Stomach smooth muscle (tissue), 2 donors: ENCODE measurements around the gene AANAT.

Source experiments
- H3K27ac ChIP-seq: one replicate; pipeline ENCODE4 v1.7.0; 2013; ENCODE audit warnings: mild to moderate bottlenecking, low read length, inconsistent platforms
- H3K27me3 ChIP-seq, 2 donors: one replicate each; pipeline ENCODE4 v1.7.0; 2013; ENCODE audit warnings: low read length in 2 of 2; ENCODE audit not compliant: insufficient read depth in 2 of 2, control insufficient read depth in 1 of 2
- H3K36me3 ChIP-seq, 2 donors: one replicate each; pipeline ENCODE4 v1.7.0; 2013; ENCODE audit warnings: low read length in 2 of 2; ENCODE audit not compliant: control insufficient read depth in 2 of 2, insufficient read depth in 2 of 2
- H3K4me1 ChIP-seq: one replicate; pipeline ENCODE4 v1.7.0; 2013; ENCODE audit warnings: low read length; ENCODE audit not compliant: control insufficient read depth, insufficient read depth
- H3K4me3 ChIP-seq, 2 donors: one replicate each; pipeline ENCODE4 v1.7.0; 2013; ENCODE audit warnings: low read length in 2 of 2
- H3K9ac ChIP-seq, 2 donors: one replicate each; pipeline ENCODE4 v1.7.0; 2013; ENCODE audit warnings: low read length in 2 of 2, mild to moderate bottlenecking in 1 of 2
- H3K9me3 ChIP-seq, 2 donors: one replicate each; pipeline ENCODE4 v1.7.0; 2013; ENCODE audit warnings: low read length in 2 of 2; ENCODE audit not compliant: control insufficient read depth in 2 of 2
- donor health status: healthy.
- donor health status: Pancreatic carcinoma.

The AANAT gene

DNA sequence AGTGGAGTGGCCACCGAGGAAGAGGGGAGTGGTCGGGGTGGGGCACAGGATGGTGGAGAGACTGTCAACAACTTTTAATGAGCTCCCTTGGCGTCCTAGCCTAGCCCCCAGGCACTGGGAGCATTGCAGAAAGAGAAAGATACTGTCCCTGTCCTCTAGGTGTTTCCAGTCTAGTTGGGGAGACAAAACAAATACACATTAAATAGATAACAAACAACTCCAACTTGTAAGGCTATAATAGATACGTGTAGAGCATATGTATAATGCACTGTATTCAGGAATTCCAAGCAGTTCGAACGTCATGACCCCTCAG, 14.0 kb upstream of the AANAT start:
- Histone ChIP-seq H3K4me3 (peak overlapping the region in 1 of 2 donors; percentile 29), H3K27me3 (no peaks in the 10 kb centered on the region), H3K4me1 (peaks cover 12% of the 10 kb centered on the region), H3K27ac (no peak overlapping the region), H3K9me3 (no peaks in the 10 kb centered on the region), H3K36me3 (no peaks in the 10 kb centered on the region), H3K9ac (no peak overlapping the region)

GRCh38 chr17:76458580-76459490, 8.6 kb upstream of the AANAT start:
- Histone ChIP-seq H3K36me3 (no peaks in the 10 kb centered on the region), H3K27ac (no peak overlapping the region), H3K9me3 (no peaks in the 10 kb centered on the region), H3K4me3 (no peak overlapping the region), H3K4me1 (no peaks in the 10 kb centered on the region), H3K27me3 (peaks cover 0 to 2% of the 10 kb centered on the region in 2 donors), H3K9ac (no peak overlapping the region)

GRCh38 chr17:76459674-76460073, 7.7 kb upstream of the AANAT start:
- H3K9me3 ChIP-seq = no peaks in the 10 kb centered on the region
- H3K9ac ChIP-seq = no peak overlapping the region
- H3K4me3 ChIP-seq = no peak overlapping the region
- no peaks in the 10 kb centered on the region for H3K36me3 ChIP-seq
- H3K4me1 ChIP-seq = no peaks in the 10 kb centered on the region
- H3K27ac ChIP-seq = no peak overlapping the region
- peaks cover 0 to 2% of the 10 kb centered on the region in 2 donors for H3K27me3 ChIP-seq

DNA sequence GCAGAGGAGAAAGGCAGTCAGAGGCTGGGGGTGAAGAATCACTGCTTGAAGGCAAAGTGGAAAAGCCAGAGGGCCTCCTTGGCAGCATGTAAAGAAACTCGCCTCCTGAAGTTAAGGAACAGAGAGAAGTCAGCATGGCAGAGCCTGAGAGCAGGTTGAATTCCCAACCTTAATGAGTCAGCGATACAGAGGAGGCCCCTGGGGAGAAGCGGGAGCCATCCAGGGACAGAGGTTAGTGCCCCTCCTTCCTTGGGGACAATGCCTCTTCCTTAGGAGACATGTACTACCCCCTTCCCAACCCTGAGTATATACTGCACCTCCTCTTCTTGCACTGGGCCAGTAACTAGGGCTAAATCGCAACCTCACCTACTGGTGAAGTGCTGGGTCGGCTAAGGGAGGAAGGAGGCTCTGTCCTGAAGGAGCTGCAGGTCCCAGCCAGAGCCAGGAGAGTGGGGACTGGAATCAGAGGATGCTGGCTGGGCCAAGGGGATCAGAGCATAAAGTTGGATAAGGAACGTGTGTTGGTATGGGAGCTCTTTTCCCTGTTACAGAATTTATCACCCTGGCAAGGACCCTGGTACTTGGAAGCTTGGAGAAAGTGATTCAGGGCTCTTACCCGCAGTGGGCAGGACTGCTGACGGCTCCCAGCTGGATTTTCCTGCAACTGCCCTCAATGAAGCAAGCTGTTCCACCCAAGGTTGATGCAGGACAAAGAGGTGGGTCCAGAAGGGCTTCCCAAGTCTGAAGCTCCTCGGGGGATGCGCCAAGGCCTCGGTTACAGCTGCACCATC, 5.4 kb upstream of the AANAT start:
- Histone ChIP-seq H3K4me3 (no peak overlapping the region), H3K9me3 (no peaks in the 10 kb centered on the region), H3K27me3 (peaks cover 0 to 2% of the 10 kb centered on the region in 2 donors), H3K36me3 (no peaks in the 10 kb centered on the region), H3K27ac (no peak overlapping the region), H3K4me1 (no peaks in the 10 kb centered on the region), H3K9ac (no peak overlapping the region)

DNA sequence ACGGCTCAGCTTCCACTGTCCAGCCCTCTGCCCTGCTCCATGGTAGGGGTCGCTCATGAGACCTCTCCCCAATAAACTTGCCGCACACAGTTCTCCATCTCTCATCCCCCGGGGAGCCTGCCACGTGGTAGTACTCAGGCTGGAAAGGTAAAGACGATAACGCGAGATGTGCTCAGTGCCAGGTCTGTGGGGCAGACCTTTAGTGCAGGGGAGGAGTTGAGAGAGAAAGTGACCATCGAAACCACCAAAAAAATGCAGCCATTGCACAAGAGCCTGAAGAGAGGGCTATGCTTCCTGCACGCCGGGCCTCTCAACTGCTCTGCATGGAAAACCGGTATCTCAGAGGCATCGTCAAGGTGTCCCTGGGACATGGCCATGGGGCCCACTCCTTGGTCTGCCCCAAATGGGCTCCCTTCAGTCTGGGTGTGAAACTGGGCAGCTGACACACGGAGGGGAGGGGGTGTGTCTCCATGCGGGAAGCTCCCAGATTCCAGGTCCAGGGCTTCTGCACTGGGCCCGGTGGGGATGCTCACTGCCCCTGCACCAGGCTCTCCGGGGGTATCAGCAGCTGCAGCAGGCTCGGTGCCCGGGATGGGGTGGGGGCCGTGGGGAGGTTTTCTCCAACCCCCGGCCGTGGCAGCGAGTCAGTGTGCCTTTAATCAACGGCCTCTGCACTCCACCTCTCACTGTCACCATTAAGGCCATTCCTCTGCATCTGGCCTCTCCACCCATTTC, 4.7 kb upstream of the AANAT start:
- Histone ChIP-seq H3K9me3 (no peaks in the 10 kb centered on the region), H3K4me1 (no peaks in the 10 kb centered on the region), H3K4me3 (no peak overlapping the region), H3K27ac (no peak overlapping the region), H3K9ac (no peak overlapping the region), H3K36me3 (no peaks in the 10 kb centered on the region), H3K27me3 (peaks cover 0 to 2% of the 10 kb centered on the region in 2 donors)

DNA sequence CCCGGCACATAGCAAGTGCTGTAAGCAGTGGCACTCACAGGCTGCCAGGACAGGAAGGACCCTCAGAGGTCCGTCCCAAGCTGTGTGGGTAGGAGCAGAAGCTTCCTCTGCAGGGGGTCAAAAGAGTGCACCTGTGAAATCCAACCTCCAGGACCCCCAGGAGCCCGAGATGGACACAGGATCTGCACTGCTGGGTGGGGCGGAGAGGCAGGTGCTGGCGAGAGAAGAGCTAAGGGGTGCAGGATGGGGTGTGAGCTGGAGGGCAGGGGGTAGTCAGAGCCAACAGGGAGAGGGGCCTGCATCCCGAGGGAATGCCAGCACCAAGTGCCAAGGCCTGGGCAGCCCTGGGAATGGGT, 650 bp upstream of the AANAT start:
- no peaks in the 10 kb centered on the region for H3K27me3 ChIP-seq
- H3K36me3 ChIP-seq = no peaks in the 10 kb centered on the region
- no peak overlapping the region for H3K4me3 ChIP-seq
- H3K9ac ChIP-seq = no peak overlapping the region
- no peaks in the 10 kb centered on the region for H3K9me3 ChIP-seq
- no peaks in the 10 kb centered on the region for H3K4me1 ChIP-seq
- H3K27ac ChIP-seq = no peak overlapping the region

DNA sequence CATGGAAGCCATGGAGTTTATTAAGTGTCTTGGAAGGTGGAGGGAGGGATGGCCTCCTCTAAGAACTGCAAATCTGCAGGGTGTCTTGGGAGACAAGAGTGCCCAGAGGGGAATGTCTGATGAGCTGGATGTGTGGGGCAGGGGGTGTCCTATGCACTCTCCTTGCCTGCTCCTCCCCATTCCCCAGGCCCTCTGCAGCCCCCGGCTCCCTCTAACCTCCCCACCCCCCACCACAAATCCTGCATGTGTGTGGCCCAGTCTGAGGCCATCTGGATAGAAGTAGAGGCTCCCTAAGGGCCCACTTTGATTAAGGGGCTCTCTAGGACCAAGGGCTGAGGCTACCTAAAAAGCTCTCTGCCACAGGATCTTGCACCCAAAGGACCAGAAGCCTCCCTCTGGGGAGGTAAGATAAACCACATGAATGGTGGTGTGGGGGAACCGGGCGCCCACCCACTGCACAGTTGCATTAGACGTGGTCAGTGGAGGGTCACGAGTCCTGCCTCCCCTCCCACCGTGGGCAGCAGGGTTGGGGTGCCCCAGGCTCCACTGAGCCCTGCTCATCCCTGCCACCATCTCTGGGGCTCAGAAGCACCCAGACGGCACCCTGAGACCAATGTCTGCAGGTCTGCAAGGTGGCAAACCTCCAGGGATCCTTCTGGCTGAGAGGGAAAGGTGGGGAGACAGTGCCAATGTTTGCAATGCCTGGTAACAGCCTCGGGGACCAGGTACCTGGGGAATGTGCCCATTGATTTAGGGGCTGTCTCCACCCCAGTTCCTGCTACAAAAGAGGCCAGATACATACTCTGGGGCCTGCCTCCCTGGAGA, 618 bp downstream of the AANAT start:
- no peaks in the 10 kb centered on the region for H3K9me3 ChIP-seq
- peaks cover 0 to 3% of the 10 kb centered on the region in 2 donors for H3K36me3 ChIP-seq
- H3K4me1 ChIP-seq = no peaks in the 10 kb centered on the region
- no peaks in the 10 kb centered on the region for H3K27me3 ChIP-seq
- H3K27ac ChIP-seq = no peak overlapping the region
- no peak overlapping the region for H3K4me3 ChIP-seq
- no peak overlapping the region for H3K9ac ChIP-seq

GRCh38 chr17:76468634-76469010, 1.2 kb downstream of the AANAT start:
- no peak overlapping the region for H3K27ac ChIP-seq
- no peak overlapping the region for H3K9ac ChIP-seq
- no peak overlapping the region for H3K4me3 ChIP-seq
- peaks cover 0 to 3% of the 10 kb centered on the region in 2 donors for H3K36me3 ChIP-seq
- no peaks in the 10 kb centered on the region for H3K27me3 ChIP-seq
- no peaks in the 10 kb centered on the region for H3K9me3 ChIP-seq
- no peaks in the 10 kb centered on the region for H3K4me1 ChIP-seq

GRCh38 chr17:76469076-76469990, 1.9 kb downstream of the AANAT start:
- Histone ChIP-seq H3K4me1 (no peaks in the 10 kb centered on the region), H3K27me3 (no peaks in the 10 kb centered on the region), H3K27ac (no peak overlapping the region), H3K9ac (no peak overlapping the region), H3K36me3 (peaks cover 0 to 3% of the 10 kb centered on the region in 2 donors), H3K9me3 (no peaks in the 10 kb centered on the region), H3K4me3 (no peak overlapping the region)
